ENCODE results near the gene PNCK. TPM values are rescaled to one million over a fixed set of nuclear protein-coding genes. Genes with fewer than 3 reads are reported as not detected.

The PNCK gene
- total RNA-seq, 1 experiment from 2014 or later: 1.1 TPM

- no peak for TF ChIP-seq CTCF (IDR thresholded peaks at IDR 0.05; ENCODE audit: unreplicated experiment)
- H3K9me3 Mint-ChIP-seq (ENCODE audit: low read depth, unreplicated experiment): no peaks in the 10 kb centered on the region
- no TSS peak for BruUV-seq (replicated peaks)
- CTCF ChIA-PET: no interaction called here
- peaks cover 88% of the 10 kb centered on the region for H3K27me3 Mint-ChIP-seq (ENCODE audit: unreplicated experiment)
- no peaks in the 10 kb centered on the region for H3K36me3 Mint-ChIP-seq (ENCODE audit: insufficient read depth, unreplicated experiment)
- DNase-seq: no peak
- no peaks in the 10 kb centered on the region for H3K4me1 Mint-ChIP-seq (ENCODE audit: low read depth, unreplicated experiment)
- intact Hi-C loops (cut with micrococcal nuclease; ENCODE audit: unreplicated experiment): no loop called here
- H3K4me3 Mint-ChIP-seq (ENCODE audit: low read depth, unreplicated experiment): no peak overlapping the region
- H3K27ac Mint-ChIP-seq (ENCODE audit: unreplicated experiment): no peak overlapping the region
Measured at GRCh38 chrX:153627675-153628111, 45.9 kb downstream of the PNCK start.

- no TSS peak for BruUV-seq (replicated peaks)
- H3K4me1 Mint-ChIP-seq (ENCODE audit: low read depth, unreplicated experiment): no peaks in the 10 kb centered on the region
- no peaks in the 10 kb centered on the region for H3K36me3 Mint-ChIP-seq (ENCODE audit: insufficient read depth, unreplicated experiment)
- no peaks in the 10 kb centered on the region for H3K9me3 Mint-ChIP-seq (ENCODE audit: low read depth, unreplicated experiment)
- peaks cover 94% of the 10 kb centered on the region for H3K27me3 Mint-ChIP-seq (ENCODE audit: unreplicated experiment)
- no peak overlapping the region for H3K27ac Mint-ChIP-seq (ENCODE audit: unreplicated experiment)
- no peak for DNase-seq
- intact Hi-C loops (cut with micrococcal nuclease; ENCODE audit: unreplicated experiment): no loop called here
- CTCF ChIA-PET: no interaction called here
- no peak overlapping the region for H3K4me3 Mint-ChIP-seq (ENCODE audit: low read depth, unreplicated experiment)
- no peak for TF ChIP-seq CTCF (IDR thresholded peaks at IDR 0.05; ENCODE audit: unreplicated experiment)
Measured at GRCh38 chrX:153626863-153627674, 46.5 kb downstream of the PNCK start.

- H3K9me3 Mint-ChIP-seq (ENCODE audit: low read depth, unreplicated experiment): no peaks in the 10 kb centered on the region
Measured at GRCh38 chrX:153626025-153626633, 47.5 kb downstream of the PNCK start.

More at GRCh38 chrX:153626025-153626633, 47.5 kb downstream of the PNCK start:
- DNase-seq: no peak
- no peak overlapping the region for H3K27ac Mint-ChIP-seq (ENCODE audit: unreplicated experiment)
- CTCF ChIA-PET: no interaction called here
- H3K4me1 Mint-ChIP-seq (ENCODE audit: low read depth, unreplicated experiment): no peaks in the 10 kb centered on the region
- H3K36me3 Mint-ChIP-seq (ENCODE audit: insufficient read depth, unreplicated experiment): no peaks in the 10 kb centered on the region
- TF ChIP-seq CTCF (IDR thresholded peaks at IDR 0.05; ENCODE audit: unreplicated experiment): no peak
- intact Hi-C loops (cut with micrococcal nuclease; ENCODE audit: unreplicated experiment): no loop called here
- BruUV-seq (replicated peaks): no TSS peak
- peaks cover 95% of the 10 kb centered on the region for H3K27me3 Mint-ChIP-seq (ENCODE audit: unreplicated experiment)
- H3K4me3 Mint-ChIP-seq (ENCODE audit: low read depth, unreplicated experiment): no peak overlapping the region

Data from Calu3 (cell line).